Upper lobe of left lung (tissue), 4 donors: ENCODE results near the gene TTLL4.

Experiments used
- CTCF ChIP-seq, 6 experiments: fragments of 450-650 bp in 4 of 6; fragments of 200-600 bp in 2 of 6; sonication (generic) in 2 of 6; IDR thresholded peaks; one replicate each; pipeline ENCODE4 v1.5.1; 2016 to 2019; ENCODE audit warnings: antibody characterized with exemption in 6 of 6
- POLR2A ChIP-seq, 4 donors: fragments of 450-650 bp; IDR thresholded peaks; one replicate each; pipeline ENCODE4 v1.5.1; 2016 to 2017; ENCODE audit warnings: antibody characterized with exemption in 4 of 4, mild to moderate bottlenecking in 2 of 4
- POLR2AphosphoS5 ChIP-seq, 2 donors: sonication (generic); formaldehyde crosslinking; IDR thresholded peaks; one replicate each; pipeline ENCODE4 v1.5.1; 2017; ENCODE audit warnings: antibody characterized with exemption in 2 of 2

- TF ChIP-seq POLR2A (IDR thresholded peaks at IDR 0.05) = no peak
- no peak for TF ChIP-seq CTCF (IDR thresholded peaks at IDR 0.05)
- TF ChIP-seq POLR2AphosphoS5 (IDR thresholded peaks at IDR 0.05) = no peak
Observed at GRCh38 chr2:218719457-218719856, 8.8 kb downstream of the TTLL4 start.
